MCF 10A (cell line): ENCODE data around the gene PCK2. TPM values are rescaled to one million over a fixed set of nuclear protein-coding genes. Genes with fewer than 3 reads are reported as not detected.

ENCODE experiments used
- BruUV-seq: library from RNA; stranded (reverse); fragments of 400-500 nt; replicated peaks from 2 replicates; lab custom pipeline; 2021; lab: Mats Ljungman, UMichigan
- CTCF ChIA-PET: fragments of 300-600 bp; sonication (Branson Sonifier 250); formaldehyde crosslinking; extraction: SDS; loops from one replicate; lab custom pipeline; 2021; ENCODE audit warnings: antibody characterized with exemption, inconsistent platforms; lab: Yijun Ruan, JAX
- POLR2A ChIA-PET: fragments of 300-600, 350-650 bp; sonication (Branson Sonifier 250); formaldehyde crosslinking; extraction: SDS; loops from one replicate; lab custom pipeline; 2020; ENCODE audit warnings: antibody characterized with exemption, inconsistent platforms; lab: Yijun Ruan, JAX
- DNase-seq: peaks from one replicate; pipeline ENCODE4 v3.0.0-alpha.2; 2018; ENCODE audit not compliant: unreplicated experiment
- H3K27ac Mint-ChIP-seq: one replicate; pipeline ENCODE4 v1.8.0; 2022; ENCODE audit warnings: mild to moderate bottlenecking, low read depth, mixed read lengths; ENCODE audit not compliant: unreplicated experiment
- H3K27me3 Mint-ChIP-seq: one replicate; pipeline ENCODE4 v1.8.0; 2022; ENCODE audit warnings: mixed read lengths; ENCODE audit not compliant: insufficient read depth, unreplicated experiment
- H3K36me3 Mint-ChIP-seq: one replicate; pipeline ENCODE4 v1.8.0; 2022; ENCODE audit warnings: mild to moderate bottlenecking, moderate library complexity, mixed read lengths; ENCODE audit not compliant: insufficient read depth, unreplicated experiment
- H3K4me1 Mint-ChIP-seq: one replicate; pipeline ENCODE4 v1.8.0; 2022; ENCODE audit warnings: mixed read lengths; ENCODE audit not compliant: insufficient read depth, unreplicated experiment
- H3K4me3 Mint-ChIP-seq: one replicate; pipeline ENCODE4 v1.8.0; 2022; ENCODE audit warnings: mild to moderate bottlenecking, moderate library complexity, mixed read lengths; ENCODE audit not compliant: unreplicated experiment
- H3K9me3 Mint-ChIP-seq: one replicate; pipeline ENCODE4 v1.8.0; 2022; ENCODE audit warnings: mixed read lengths; ENCODE audit not compliant: unreplicated experiment
- CTCF ChIP-seq: fragments of 200-600 bp; IDR thresholded peaks from one replicate; pipeline ENCODE4 v1.8.0; 2022; ENCODE audit warnings: antibody characterized with exemption, mild to moderate bottlenecking; ENCODE audit not compliant: unreplicated experiment
- intact Hi-C: fragments of 100-400 bp; cut with micrococcal nuclease; formaldehyde crosslinking; loops from 2 replicates; pipeline ENCODE4 v1.14.1; 2022
- total RNA-seq: library from RNA; stranded (reverse); gene quantifications from 2 replicates; pipeline ENCODE4 v1.2.3, GENCODE V29; 2022

Gene PCK2
- total RNA-seq, 1 experiment from 2014 or later, result 112 TPM

- Mint-ChIP-seq H3K27me3 (peaks cover 82% of the 10 kb centered on the region), H3K36me3 (peaks cover 9% of the 10 kb centered on the region), H3K4me1 (peaks cover 12% of the 10 kb centered on the region), H3K4me3 (peak within 1 kb of the TSS; percentile 61), H3K9me3 (no peaks in the 10 kb centered on the region), H3K27ac (no peak within 1 kb of the TSS)
- intact Hi-C loops, result loop anchor here (2.0 kb wide), 1 partner anchor 29 kb away; no protein-coding TSS in a partner anchor
- TF ChIP-seq CTCF, result no peak
- BruUV-seq, result no TSS peak
- POLR2A ChIA-PET, result interaction anchor here (0.8 to 1.4 kb wide), 3 partner anchors 19 to 42 kb away, joined by 3 to 6 read pairs (median 3); partner anchors contain the start of gene PCK2
- CTCF ChIA-PET, result interaction anchor here (0.8 to 1.1 kb wide), 5 partner anchors 18 to 268 kb away, joined by 3 to 7 read pairs (median 3); partner anchors contain the start of gene IRF9
- peak; percentile 27 for DNase-seq
Measured at GRCh38 chr14:24051789-24052655, 42.1 kb upstream of the PCK2 start, which contains the start of gene CARMIL3. CARMIL3 (plus strand) TSS chr14:24052009; CDS start chr14:24052154, 145 bp downstream.

GRCh38 chr14:24052656-24053547, 41.2 kb upstream of the PCK2 start:
- BruUV-seq, result no TSS peak
- H3K27me3 Mint-ChIP-seq, result peaks cover 91% of the 10 kb centered on the region
- POLR2A ChIA-PET, result interaction anchor here (0.8 to 1.4 kb wide), 3 partner anchors 20 to 41 kb away, joined by 3 to 6 read pairs (median 3); partner anchors contain the start of gene PCK2
- intact Hi-C loops, result loop anchor here (2.0 kb wide), 1 partner anchor 28 kb away; no protein-coding TSS in a partner anchor
- H3K9me3 Mint-ChIP-seq, result no peaks in the 10 kb centered on the region
- H3K4me3 Mint-ChIP-seq, result peak overlapping the region; percentile 61
- TF ChIP-seq CTCF, result no peak
- peaks cover 9% of the 10 kb centered on the region for H3K36me3 Mint-ChIP-seq
- no peak overlapping the region for H3K27ac Mint-ChIP-seq
- peak; percentile 27 for DNase-seq
- CTCF ChIA-PET, result interaction anchor here (0.8 to 6.5 kb wide), 3 partner anchors 38 to 92 kb away, joined by 3 to 79 read pairs (median 4); no protein-coding TSS in a partner anchor
- H3K4me1 Mint-ChIP-seq, result peaks cover 12% of the 10 kb centered on the region

- BruUV-seq, result no TSS peak
- Mint-ChIP-seq H3K9me3 (no peaks in the 10 kb centered on the region), H3K27ac (no peak overlapping the region), H3K36me3 (peaks cover 9% of the 10 kb centered on the region), H3K4me1 (peaks cover 12% of the 10 kb centered on the region), H3K27me3 (peaks cover 89% of the 10 kb centered on the region), H3K4me3 (no peak overlapping the region)
- CTCF ChIA-PET, result interaction anchor here (0.6 to 6.5 kb wide), 5 partner anchors 37 to 386 kb away, joined by 3 to 79 read pairs (median 4); no protein-coding TSS in a partner anchor
- POLR2A ChIA-PET, result no interaction called here
- DNase-seq, result no peak
- TF ChIP-seq CTCF, result no peak
- intact Hi-C loops, result loop anchor here (2.0 kb wide), 1 partner anchor 27 kb away; no protein-coding TSS in a partner anchor
Measured at GRCh38 chr14:24053548-24054323, 40.4 kb upstream of the PCK2 start.
